Activated naive CD8-positive, alpha-beta T cell treated with anti-CD3 and anti-CD28 coated beads, Interleukin-2, amount 50 U/mL, for 24 hours (primary cell): ENCODE data around the gene LSM14A.

Experiments
- ATAC-seq: fragments of 150-1000 bp; cut with Tn5 transposase; one replicate; pipeline ENCODE4 v1.10.0; 2021
- DNase-seq: peaks from one replicate; pipeline ENCODE4 v3.0.0; 2021
- H3K27ac Mint-ChIP-seq: one replicate; pipeline ENCODE4 v1.8.0; 2021; ENCODE audit warnings: mild to moderate bottlenecking, mixed read lengths
- H3K27me3 Mint-ChIP-seq: one replicate; pipeline ENCODE4 v1.8.0; 2021; ENCODE audit warnings: mixed read lengths
- H3K36me3 Mint-ChIP-seq: one replicate; pipeline ENCODE4 v1.8.0; 2021; ENCODE audit warnings: low read depth, mixed read lengths
- H3K4me1 Mint-ChIP-seq: one replicate; pipeline ENCODE4 v1.8.0; 2021; ENCODE audit warnings: mixed read lengths
- H3K4me3 Mint-ChIP-seq: one replicate; pipeline ENCODE4 v1.8.0; 2021; ENCODE audit warnings: mild to moderate bottlenecking, moderate library complexity, mixed read lengths
- H3K9me3 Mint-ChIP-seq: one replicate; pipeline ENCODE4 v1.8.0; 2021; ENCODE audit warnings: mixed read lengths

LSM14A gene

GRCh38 chr19:34257559-34257924 lies 85.2 kb downstream of the LSM14A start:
- Mint-ChIP-seq H3K9me3 (no peaks in the 10 kb centered on the region), H3K27me3 (no peaks in the 10 kb centered on the region), H3K36me3 (peaks cover 5% of the 10 kb centered on the region), H3K27ac (peak overlapping the region; percentile 6), H3K4me1 (peaks cover 45% of the 10 kb centered on the region), H3K4me3 (peak overlapping the region; percentile 0)
- ATAC-seq, result no peak
- no peak for DNase-seq

DNA sequence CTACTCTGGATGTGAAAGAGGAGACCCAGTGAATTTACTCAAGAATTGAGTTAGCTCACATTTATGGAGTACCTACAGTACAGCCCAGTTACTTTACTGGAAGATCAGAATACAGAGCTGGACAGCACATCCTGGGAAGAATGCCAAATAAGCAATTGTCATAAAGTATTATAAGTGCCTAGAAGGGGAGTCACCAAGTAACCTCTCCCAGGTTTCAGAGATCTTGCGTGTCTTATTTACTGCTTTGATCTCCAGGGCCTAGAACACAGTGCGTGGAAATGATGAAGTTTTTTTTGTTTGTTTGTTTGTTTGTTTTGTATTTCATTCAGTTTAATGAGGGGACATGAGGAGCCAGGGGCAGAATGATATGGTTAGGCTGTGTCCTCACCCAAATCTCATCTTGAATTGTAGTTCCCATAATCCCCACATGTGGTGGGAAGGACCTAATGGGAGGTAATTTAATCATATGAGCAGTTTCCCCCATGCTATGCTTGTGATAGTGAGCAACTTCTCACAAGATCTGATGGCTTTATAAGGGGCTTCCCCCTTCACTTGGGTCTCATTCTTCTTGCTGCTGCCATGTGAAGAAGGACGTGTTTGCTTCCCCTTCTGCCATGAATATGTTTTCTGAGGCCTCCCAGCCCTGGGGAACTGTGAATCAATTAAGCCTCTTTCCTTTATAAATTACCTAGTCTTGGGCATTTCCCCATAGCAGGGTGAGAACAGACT lies 87.2 kb downstream of the LSM14A start:
- Mint-ChIP-seq H3K27ac (no peak overlapping the region), H3K27me3 (no peaks in the 10 kb centered on the region), H3K9me3 (no peaks in the 10 kb centered on the region), H3K36me3 (peaks cover 5% of the 10 kb centered on the region), H3K4me1 (peaks cover 40% of the 10 kb centered on the region), H3K4me3 (no peak overlapping the region)
- ATAC-seq, result no peak
- DNase-seq, result no peak

DNA sequence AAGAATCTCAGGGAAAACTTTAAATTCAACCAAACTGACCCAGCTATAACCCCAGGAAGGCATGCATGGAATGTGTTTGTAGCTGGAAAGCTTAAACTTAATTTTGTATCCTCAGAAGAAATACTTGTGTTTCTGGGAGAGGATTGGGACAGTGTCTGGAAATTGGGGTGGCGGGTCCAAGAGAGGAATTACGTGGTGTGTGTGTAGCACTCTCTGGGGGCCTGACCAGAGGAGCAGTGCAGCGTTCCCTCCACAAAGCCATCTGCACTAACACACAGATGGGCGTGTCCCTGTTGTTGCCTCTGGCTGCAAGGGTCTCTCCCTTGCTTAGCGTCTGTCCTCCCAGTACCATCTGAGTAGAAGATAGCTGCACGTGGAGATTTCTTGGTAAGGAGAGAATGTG lies 88.5 kb downstream of the LSM14A start:
- Mint-ChIP-seq H3K27ac (no peak overlapping the region), H3K4me1 (peaks cover 41% of the 10 kb centered on the region), H3K36me3 (peaks cover 5% of the 10 kb centered on the region), H3K27me3 (no peaks in the 10 kb centered on the region), H3K9me3 (no peaks in the 10 kb centered on the region), H3K4me3 (no peak overlapping the region)
- ATAC-seq (no peak), DNase-seq (no peak)

DNA sequence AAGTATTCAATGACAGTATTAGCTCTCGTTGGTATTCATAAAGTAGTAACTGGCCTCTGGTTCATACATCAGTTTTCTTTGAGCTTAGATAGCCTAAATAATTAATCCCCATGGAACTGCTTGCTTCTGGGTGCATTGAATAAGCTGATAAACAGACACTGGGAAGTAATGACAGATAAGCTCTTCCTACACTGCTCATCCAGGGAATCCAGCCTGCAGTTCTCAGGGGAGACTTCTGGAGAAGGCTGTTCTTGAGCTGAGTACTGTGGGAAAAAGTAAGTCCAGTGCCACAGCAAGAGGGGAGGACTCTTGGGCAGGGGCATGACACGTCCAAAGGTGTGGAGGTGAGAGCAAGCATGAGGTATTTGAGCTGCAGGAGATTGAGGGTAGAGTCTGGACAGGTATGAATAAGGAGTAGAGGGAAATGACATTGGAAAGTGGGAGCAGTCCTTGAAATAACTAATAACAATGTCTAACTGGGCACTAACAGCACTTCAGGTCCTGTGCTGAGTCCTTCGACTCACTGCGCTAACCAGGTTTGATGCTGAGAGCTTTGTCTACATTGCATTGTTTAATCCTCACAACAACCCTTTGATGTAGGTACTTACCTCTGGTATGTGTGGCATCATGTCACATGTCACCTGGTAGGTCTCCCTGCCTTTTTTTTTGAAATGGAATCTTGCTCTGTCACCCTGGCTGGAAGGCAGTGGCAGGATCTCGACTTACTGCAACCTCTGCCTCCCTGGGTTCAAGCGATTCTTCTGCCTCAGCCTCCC lies 89.2 kb downstream of the LSM14A start:
- H3K36me3 Mint-ChIP-seq, result peaks cover 5% of the 10 kb centered on the region
- no peaks in the 10 kb centered on the region for H3K27me3 Mint-ChIP-seq
- peaks cover 38% of the 10 kb centered on the region for H3K4me1 Mint-ChIP-seq
- no peaks in the 10 kb centered on the region for H3K9me3 Mint-ChIP-seq
- ATAC-seq, result no peak
- DNase-seq, result no peak
- H3K27ac Mint-ChIP-seq, result no peak overlapping the region
- no peak overlapping the region for H3K4me3 Mint-ChIP-seq

DNA sequence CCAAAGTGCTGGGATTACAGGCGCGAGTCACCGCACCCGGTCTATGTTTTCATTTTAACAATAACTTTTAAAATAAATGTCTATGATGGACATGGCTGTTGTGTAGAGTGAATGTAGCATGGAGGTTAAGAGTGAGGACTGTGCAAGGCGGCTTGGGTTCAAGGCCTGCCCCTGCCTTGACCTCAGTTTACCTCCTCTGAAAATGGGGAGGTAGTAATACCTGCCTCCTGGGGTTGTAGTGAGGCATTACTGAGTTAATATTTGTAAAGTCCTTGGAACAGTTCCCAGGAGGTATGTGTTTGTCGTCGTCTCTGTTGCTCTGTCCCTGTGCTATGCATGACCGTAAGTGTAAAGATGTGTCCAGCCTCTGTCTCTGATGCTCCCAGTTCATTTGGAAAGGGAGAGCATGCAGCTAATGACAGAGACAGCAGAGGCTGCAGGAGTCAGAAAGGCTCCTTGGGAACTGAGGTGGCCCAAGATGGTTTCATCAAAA lies 91.5 kb downstream of the LSM14A start:
- H3K27ac Mint-ChIP-seq, result no peak overlapping the region
- peaks cover 34% of the 10 kb centered on the region for H3K4me1 Mint-ChIP-seq
- H3K9me3 Mint-ChIP-seq, result no peaks in the 10 kb centered on the region
- ATAC-seq (no peak), DNase-seq (no peak)
- peaks cover 5% of the 10 kb centered on the region for H3K36me3 Mint-ChIP-seq
- no peaks in the 10 kb centered on the region for H3K27me3 Mint-ChIP-seq
- H3K4me3 Mint-ChIP-seq, result no peak overlapping the region

- no peak overlapping the region for H3K4me3 Mint-ChIP-seq
- no peaks in the 10 kb centered on the region for H3K9me3 Mint-ChIP-seq
- H3K4me1 Mint-ChIP-seq, result peaks cover 39% of the 10 kb centered on the region
- no peak for DNase-seq
- no peak for ATAC-seq
- peaks cover 6% of the 10 kb centered on the region for H3K36me3 Mint-ChIP-seq
- H3K27me3 Mint-ChIP-seq, result no peaks in the 10 kb centered on the region
- no peak overlapping the region for H3K27ac Mint-ChIP-seq
Measured at GRCh38 chr19:34265221-34265650, 92.9 kb downstream of the LSM14A start.

GRCh38 chr19:34269081-34269480 lies 96.8 kb downstream of the LSM14A start:
- no peaks in the 10 kb centered on the region for H3K27me3 Mint-ChIP-seq
- DNase-seq (no peak), ATAC-seq (no peak)
- peak overlapping the region; percentile 12 for H3K27ac Mint-ChIP-seq
- peaks cover 56% of the 10 kb centered on the region for H3K4me1 Mint-ChIP-seq
- H3K4me3 Mint-ChIP-seq, result no peak overlapping the region
- H3K36me3 Mint-ChIP-seq, result peaks cover 12% of the 10 kb centered on the region
- no peaks in the 10 kb centered on the region for H3K9me3 Mint-ChIP-seq

DNA sequence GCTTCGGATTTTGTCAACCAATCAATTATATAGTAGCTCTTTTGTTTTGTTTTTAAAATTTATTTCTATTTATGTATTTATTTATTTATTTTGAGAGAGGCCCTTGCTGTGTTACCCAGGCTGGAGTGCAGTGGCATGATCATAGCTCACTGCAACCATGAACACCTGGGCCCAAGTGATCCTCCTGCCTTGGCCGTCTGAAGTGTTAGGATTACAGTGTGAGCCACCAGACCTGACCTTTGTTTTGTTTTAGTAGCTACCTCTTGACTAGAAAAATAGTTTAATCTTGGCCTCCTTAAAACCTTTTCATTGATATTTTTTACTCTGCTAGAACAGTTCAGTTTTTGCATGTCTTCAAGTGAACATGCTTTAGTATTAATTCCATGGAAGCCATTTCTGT lies 97.2 kb downstream of the LSM14A start:
- peaks cover 57% of the 10 kb centered on the region for H3K4me1 Mint-ChIP-seq
- H3K36me3 Mint-ChIP-seq, result peaks cover 12% of the 10 kb centered on the region
- DNase-seq (no peak), ATAC-seq (no peak)
- H3K9me3 Mint-ChIP-seq, result no peaks in the 10 kb centered on the region
- peak overlapping the region; percentile 93 for H3K27ac Mint-ChIP-seq
- H3K4me3 Mint-ChIP-seq, result peak overlapping the region; percentile 72
- H3K27me3 Mint-ChIP-seq, result no peaks in the 10 kb centered on the region

- peaks cover 58% of the 10 kb centered on the region for H3K4me1 Mint-ChIP-seq
Measured at GRCh38 chr19:34269968-34270621, 97.8 kb downstream of the LSM14A start.

GRCh38 chr19:34273121-34273520 lies 100.8 kb downstream of the LSM14A start:
- DNase-seq (no peak), ATAC-seq (no peak)
- Mint-ChIP-seq H3K4me1 (peaks cover 66% of the 10 kb centered on the region), H3K4me3 (no peak overlapping the region), H3K36me3 (peaks cover 12% of the 10 kb centered on the region), H3K9me3 (peaks cover 4% of the 10 kb centered on the region), H3K27ac (no peak overlapping the region), H3K27me3 (no peaks in the 10 kb centered on the region)

More at GRCh38 chr19:34269968-34270621, 97.8 kb downstream of the LSM14A start:
- peak overlapping the region; percentile 72 for H3K4me3 Mint-ChIP-seq
- H3K27me3 Mint-ChIP-seq, result no peaks in the 10 kb centered on the region
- DNase-seq, result peak; percentile 58
- peak overlapping the region; percentile 93 for H3K27ac Mint-ChIP-seq
- no peaks in the 10 kb centered on the region for H3K9me3 Mint-ChIP-seq
- peaks cover 12% of the 10 kb centered on the region for H3K36me3 Mint-ChIP-seq
- ATAC-seq, result peak; percentile 96

DNA sequence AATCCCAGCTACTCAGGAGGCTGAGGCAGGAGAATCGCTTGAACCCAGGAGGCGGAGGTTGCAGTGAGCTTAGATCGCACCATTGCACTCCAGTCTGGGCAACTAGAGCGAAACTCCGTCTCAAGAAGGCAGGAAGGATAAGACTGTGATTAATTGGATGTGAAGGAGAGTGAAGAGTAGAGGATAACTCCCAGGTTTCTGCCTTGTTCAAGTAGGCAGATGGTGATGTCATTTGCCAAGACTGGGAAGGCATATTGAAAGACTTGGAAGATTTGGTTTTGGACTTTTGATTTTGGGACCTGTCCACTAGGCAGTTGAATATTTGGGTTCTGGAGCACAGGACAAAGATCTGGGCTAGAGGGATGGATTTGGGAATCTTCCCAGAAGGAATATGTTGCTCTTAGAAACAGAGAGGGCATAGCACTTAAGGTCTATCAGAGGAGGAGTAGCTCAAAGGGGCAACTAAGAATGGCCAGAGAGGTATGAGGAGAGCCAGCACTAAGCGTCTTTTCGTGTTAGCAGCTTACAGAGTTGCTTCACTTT lies 102.1 kb downstream of the LSM14A start:
- H3K27me3 Mint-ChIP-seq, result no peaks in the 10 kb centered on the region
- H3K9me3 Mint-ChIP-seq, result peaks cover 4% of the 10 kb centered on the region
- ATAC-seq (no peak), DNase-seq (no peak)
- H3K4me1 Mint-ChIP-seq, result peaks cover 62% of the 10 kb centered on the region
- no peak overlapping the region for H3K27ac Mint-ChIP-seq
- H3K4me3 Mint-ChIP-seq, result no peak overlapping the region
- H3K36me3 Mint-ChIP-seq, result peaks cover 14% of the 10 kb centered on the region

DNA sequence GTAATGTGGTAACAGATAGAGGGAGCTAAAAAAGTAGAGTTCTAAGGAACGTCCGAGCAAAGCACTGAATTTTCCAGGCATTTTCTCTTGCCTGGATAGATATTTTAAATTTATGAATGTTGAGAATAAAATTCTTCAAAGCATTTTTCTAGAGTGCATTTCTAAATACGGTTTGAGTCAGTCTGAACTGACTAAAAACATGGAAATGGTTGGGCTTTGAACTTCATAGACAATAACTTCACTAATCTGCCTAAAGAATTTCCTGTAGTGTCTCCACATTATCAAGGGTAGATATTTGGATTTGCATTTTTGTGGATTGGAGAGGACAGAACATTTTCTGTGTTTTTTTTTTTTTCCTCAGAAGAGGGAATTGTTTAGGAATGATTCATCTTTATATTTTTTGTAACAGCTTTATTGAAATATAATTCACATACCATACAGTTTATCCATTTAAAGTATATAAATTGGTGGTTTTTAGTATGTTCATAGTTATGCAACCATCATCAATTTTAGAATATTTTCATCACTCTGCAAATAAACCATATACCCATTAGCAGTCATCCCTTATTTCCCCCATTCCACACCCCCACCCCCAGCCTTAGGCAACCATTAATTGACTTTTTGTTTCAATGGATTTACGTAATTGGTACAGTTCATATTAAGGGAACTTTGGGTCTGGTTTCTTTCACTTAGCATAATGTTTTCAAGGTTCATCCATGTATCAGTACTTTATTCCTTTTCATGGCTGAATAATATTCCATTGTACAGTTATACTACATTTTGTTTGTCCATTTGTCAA lies 102.7 kb downstream of the LSM14A start:
- DNase-seq (no peak), ATAC-seq (no peak)
- peaks cover 12% of the 10 kb centered on the region for H3K36me3 Mint-ChIP-seq
- H3K27ac Mint-ChIP-seq, result no peak overlapping the region
- H3K4me3 Mint-ChIP-seq, result no peak overlapping the region
- H3K27me3 Mint-ChIP-seq, result no peaks in the 10 kb centered on the region
- peaks cover 56% of the 10 kb centered on the region for H3K4me1 Mint-ChIP-seq
- H3K9me3 Mint-ChIP-seq, result peaks cover 4% of the 10 kb centered on the region

- Mint-ChIP-seq H3K36me3 (peaks cover 10% of the 10 kb centered on the region), H3K27me3 (no peaks in the 10 kb centered on the region), H3K27ac (no peak overlapping the region), H3K4me3 (no peak overlapping the region), H3K4me1 (peaks cover 51% of the 10 kb centered on the region), H3K9me3 (peaks cover 4% of the 10 kb centered on the region)
- ATAC-seq (no peak), DNase-seq (no peak)
Measured at GRCh38 chr19:34275705-34276104, 103.4 kb downstream of the LSM14A start.

DNA sequence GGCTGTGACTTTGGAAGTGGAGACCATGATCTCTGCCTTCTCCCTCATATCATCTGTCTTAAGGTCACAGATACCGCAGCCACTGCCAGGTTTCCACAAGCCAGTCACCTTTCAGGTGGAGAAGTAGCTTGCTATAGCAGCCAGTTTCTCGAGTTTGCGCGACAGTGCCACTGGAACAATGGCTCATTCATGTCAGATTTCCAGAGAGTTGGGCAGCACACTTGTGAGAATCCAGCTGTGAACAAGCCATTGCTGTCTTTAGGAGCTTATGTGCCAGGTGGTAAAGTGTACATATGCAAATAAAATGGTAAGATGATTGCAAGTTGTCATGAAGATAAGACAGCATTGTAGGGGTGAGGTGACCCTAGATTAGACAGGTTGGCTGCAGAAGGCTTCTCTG lies 104.3 kb downstream of the LSM14A start:
- H3K27ac Mint-ChIP-seq, result no peak overlapping the region
- H3K36me3 Mint-ChIP-seq, result peaks cover 10% of the 10 kb centered on the region
- peaks cover 4% of the 10 kb centered on the region for H3K9me3 Mint-ChIP-seq
- no peaks in the 10 kb centered on the region for H3K27me3 Mint-ChIP-seq
- ATAC-seq (no peak), DNase-seq (no peak)
- H3K4me3 Mint-ChIP-seq, result no peak overlapping the region
- H3K4me1 Mint-ChIP-seq, result peaks cover 43% of the 10 kb centered on the region
